ENCODE measurements around the gene CCNDBP1.
"Not testable (repeated sequence)": the region's sequence is repeated elsewhere in the genome, so short reads cannot be mapped to it uniquely, and the experiment has no call there.

CCNDBP1 gene

DNA sequence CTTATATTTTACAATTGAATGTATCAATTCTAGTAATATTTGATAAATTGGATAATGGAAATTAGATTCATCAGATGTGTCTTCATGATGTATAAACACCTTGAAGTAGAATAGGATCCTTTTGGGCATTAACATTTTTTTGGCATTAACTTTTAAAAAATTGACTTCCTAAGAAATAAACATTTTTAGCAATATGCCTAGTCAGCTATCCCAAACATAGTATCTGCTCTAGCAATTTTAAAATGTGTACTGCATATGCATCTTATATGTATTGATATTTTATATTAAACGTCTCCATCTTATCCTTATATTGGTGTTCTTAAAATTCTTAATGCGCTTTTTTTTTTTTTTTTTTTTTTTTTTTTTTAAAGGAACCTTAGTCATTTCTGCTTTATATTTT lies 8.5 kb downstream of the CCNDBP1 start:
- DNase-seq (ENCODE audit: low read depth), result no peak

DNA sequence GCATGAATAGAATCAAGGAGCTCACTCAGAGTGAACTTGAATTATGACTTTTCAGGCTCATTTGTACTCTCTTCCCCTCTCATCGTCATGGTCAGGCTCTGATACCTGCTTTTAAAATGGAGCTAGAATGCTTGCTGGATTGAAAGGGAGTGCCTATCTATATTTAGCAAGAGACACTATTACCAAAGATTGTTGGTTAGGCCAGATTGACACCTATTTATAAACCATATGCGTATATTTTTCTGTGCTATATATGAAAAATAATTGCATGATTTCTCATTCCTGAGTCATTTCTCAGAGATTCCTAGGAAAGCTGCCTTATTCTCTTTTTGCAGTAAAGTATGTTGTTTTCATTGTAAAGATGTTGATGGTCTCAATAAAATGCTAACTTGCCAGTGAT lies 9.6 kb downstream of the CCNDBP1 start:
- DNase-seq (ENCODE audit: low read depth), result no peak

DNA sequence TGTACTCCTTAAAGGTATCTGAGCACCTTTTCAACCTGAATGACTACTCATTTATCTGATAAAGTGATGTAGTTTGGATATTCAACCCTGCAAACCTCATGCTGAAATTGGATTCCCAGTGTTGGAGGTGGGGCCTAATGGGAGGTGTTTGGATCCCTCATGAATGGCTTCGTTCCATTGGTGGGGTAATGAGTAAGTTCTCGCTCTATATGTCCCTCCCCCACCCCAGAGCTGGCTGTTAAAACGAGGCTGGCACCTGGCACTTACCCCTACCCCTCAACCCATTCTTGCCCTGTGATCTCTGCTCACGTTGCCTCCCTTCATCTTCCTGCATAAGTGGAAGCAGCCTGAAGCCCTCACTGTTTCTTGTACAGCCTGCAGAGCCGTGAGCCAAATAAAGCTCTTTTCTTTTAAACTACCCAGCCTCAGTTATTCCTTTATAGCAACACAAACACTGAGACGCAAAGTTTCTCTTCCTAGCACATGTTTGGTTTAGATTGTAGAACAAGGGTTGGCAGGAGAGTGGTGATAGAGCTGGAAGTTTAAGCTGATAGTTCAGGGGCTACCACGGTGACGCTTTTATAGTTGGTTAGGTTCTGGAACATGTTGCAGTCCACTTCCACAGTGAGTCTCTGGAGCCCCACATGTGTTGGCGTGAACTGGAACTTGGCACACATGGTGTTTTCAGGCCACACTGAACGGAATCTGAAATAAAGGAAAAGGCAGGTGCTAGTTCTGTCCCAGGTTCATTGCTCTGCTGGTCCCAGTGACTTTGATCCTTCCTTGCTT lies 11.8 kb downstream of the CCNDBP1 start:
- no peak for DNase-seq (ENCODE audit: low read depth)

DNA sequence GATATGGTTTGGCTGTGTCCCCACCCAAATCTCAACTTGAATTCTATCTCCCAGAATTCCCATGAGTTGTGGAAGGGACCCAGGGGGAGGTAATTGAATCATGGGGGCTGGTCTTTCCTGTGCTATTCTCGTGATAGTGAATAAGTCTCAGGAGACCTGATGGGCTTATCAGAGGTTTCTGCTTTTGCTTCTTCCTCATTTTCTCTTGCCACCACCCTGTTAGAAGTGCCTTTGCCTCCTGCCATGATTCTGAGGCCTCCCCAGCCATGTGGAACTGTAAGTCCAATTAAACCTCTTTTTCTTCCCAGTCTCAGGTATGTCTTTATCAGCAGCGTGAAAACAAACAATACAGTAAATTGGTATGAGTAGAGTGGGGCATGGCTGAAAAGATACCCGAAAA lies 12.6 kb downstream of the CCNDBP1 start:
- DNase-seq (ENCODE audit: low read depth), result not testable (repeated sequence)

DNA sequence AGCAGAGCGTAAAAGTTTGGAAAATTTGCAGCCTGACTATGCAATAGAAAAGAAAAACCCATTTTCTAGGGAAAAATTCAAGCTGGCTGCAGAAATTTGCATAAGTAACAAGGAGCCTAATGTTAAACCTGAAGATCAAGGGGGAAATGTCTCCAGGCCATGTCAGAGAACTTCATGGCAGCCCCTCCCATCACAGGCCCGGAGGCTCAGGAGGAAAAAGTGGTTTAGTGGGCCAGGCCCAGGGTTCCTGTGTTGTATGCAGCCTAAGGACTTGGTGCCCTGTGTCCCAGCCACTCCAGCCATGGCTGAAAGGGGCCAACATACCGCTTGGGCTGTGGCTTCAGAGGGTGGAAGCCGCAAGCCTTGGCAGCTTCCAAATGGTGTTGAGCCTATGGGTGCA lies 13.4 kb downstream of the CCNDBP1 start:
- not testable (repeated sequence) for DNase-seq (ENCODE audit: low read depth)

DNA sequence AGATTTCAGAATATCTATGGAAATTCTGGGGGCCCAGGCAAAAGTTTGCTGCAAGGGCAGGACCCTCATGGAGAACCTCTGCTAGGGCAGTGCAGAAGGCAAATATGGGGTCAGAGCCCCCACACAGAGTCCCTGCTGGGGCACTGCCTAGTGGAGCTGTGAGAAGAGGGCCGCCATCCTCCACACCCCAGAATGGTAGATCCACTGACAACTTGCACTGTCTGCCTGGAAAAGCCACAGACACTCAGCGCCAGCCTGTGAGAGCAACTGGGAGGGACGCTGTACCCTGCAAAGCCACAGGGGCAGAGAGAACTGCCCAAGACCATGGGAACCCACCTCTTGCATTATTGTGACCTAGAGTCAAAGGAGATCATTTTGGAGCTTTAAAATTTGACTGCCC lies 13.8 kb downstream of the CCNDBP1 start:
- no peak for DNase-seq (ENCODE audit: low read depth)

DNA sequence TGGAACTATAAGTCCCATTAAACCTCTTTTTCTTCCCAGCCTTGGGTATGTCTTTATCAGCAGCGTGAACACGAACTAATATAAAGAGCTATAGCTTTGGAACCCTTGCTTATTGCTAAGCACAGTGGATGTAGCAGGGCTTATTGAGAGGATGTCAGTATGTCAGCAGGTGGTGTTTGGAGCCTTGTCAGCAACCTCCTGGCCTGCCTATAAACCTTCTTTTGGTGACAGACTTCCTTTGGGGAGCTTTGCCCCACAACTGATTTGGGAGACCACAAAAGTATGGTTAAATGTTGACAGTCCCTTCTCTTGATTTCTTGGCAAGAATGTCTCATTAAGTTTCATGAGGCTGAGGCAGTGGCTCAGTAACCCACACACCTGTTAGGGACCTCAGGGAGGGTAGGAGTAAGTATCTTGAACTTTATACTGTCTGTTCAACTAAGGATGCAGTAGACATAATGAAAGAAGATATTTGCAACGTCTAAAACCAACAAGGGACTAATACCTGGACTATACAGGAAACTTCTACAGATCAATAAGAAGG lies 14.8 kb downstream of the CCNDBP1 start:
- no peak for DNase-seq (ENCODE audit: low read depth)

DNA sequence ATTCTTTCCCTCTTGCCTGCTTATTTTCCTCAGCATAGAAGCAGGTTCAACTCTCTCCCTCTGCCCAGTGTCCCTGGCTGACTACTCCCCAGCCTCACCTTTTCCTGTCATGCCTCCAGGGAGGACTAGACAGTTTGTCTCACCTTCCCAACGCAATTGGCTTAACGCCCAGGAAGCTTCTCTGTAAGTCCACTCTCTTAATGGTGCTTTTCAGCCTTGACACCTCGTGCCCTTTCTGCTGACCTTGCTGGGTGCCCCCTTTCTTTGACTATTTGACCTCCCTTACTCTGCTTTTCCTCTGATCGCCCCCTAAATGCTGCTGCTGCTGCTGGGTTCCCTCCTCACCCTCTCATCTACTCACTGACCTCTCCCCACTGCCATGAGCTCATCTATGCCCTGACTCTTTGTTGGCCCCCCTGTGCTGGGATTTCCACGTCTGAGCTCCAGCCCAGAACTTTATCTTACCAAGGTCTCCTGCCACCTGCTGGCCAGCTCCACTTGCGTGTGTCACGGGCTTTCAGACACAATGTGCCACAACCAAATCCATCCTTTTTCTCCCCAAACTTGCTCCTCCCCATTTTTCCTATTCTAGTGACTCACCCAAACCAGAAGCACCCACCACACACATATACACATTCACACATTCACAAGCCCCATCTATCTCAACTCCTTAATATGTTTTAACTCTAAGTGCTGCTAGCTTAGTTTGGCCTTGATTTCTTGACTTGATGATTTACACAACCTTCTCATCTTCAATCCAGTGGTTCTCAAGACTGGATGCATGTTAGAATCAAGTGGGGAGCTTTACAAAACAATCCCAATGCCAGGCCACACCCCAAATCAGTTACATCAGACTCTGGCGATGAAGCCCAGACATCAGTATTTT lies 19.1 kb downstream of the CCNDBP1 start:
- no peak for DNase-seq (ENCODE audit: low read depth)

DNA sequence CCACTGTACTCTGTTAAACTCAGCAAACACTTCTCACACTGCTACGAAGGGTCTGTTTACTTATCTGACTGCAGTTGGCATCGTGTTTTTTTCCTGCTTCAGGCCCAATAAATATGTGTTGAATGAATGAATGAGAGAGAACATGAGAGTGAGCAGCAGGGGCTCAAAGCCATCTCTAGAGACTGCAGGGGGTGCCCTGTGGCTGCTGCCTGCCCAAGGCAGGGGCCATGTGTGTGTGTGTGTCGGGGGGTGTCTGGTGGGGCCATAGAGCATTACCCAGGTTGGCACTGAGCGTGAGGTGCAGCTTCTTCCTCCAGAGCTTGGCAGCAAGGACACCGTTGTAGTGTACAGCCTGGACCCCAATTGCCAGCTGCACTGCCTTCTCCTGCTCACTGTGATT lies 20.9 kb downstream of the CCNDBP1 start:
- DNase-seq (ENCODE audit: low read depth), result no peak

DNA sequence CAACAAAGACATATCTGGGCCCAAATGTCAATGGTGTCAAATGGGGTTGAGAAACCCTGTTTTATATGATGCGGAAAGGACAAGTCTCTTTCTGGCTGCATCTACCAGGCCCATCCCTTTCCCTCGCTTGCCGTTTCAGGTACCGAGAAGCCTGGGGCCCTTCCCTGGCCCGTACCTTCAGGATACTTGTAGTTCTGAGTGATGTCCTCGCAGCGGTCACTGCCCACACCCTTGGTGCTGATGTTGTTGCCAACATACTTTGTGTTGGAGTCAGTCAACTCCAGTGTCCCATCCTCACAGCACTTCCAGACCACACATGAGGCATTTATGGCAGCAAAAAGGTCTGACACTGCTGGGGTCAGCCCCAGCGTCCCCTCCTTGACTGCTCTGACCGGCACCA lies 21.8 kb downstream of the CCNDBP1 start:
- no peak for DNase-seq (ENCODE audit: low read depth)

DNA sequence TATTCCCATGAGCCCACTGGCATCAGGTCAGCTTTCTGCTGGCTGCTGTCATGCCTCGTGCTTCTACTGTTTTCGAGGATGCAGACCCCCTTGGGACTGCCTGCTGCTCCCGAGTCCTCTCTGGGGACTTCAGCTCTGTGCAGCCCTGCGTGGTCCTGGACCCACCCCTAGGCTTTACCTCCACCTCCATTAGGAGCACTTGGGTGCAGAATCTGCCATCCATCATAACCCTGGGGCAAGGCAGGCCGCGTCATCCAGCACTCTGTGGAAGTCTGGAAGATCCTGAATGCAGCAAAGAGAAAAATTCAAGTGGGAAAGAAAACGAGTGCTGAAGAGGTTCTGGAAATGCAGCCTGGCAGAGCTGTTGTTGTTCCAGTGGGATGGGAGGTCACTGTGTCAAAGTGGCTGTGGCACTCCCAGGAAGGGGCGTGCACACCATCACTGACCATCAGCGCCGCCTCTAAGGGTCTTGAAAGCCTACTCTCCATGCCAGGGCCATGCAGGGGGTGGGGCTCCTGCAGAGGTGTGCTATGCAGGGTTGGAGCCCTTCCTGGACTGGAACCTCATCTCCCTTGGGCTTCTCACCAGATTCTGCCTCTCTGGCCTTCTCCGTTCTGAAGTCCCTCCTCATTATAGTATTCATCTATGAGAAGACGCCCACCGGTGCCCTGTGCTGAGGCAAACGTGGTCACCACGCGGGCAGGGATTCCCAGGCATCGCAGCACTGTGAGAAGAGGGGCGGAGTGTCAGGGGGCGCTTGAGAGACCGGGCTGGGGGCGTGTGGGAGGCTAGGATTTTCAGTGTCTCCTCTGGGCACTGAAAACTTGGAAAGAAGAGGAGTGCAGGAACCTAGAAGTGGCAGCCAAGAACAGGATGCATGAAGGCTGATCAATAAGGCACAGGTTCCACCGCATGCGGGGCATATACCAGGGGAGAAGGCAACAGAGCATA lies 23.1 kb downstream of the CCNDBP1 start:
- DNase-seq (ENCODE audit: low read depth), result no peak

DNA sequence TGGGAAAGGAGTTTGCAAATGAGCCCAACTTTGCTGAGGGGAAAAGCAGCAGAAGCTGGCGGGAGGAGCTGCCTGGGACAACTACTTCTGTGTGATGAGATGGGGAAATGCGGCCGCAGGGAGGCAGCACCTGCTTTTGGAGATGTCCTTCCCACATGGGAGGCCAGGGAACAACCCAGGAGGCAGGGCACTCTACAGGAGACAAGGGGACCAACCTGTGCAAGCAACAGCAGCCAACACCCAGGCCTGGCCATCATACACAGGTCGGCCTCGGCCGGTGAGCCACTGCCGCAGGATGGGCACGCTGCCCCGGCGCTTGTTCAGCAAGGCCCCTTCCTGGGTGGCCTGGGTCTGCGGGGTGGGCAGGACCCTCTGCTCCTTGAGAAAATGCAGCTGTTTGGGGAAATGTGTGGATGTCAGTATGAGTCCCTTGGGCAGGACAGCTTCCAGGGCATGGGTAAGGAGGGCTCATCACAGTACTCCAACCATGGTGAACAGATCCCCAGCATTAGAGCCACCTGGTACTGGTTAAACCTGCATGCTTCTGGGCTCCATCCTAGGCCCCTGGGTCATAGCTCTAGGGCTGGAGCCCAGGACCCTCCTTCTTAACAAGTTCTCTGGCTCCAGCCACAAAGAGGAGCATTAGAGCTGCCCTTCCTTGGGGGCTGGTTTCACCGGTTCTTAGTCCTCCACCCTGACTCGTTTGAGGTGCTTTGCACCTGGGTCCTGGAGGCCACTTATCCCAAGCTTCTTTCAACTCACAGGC lies 24.0 kb downstream of the CCNDBP1 start:
- DNase-seq (ENCODE audit: low read depth), result no peak

DNA sequence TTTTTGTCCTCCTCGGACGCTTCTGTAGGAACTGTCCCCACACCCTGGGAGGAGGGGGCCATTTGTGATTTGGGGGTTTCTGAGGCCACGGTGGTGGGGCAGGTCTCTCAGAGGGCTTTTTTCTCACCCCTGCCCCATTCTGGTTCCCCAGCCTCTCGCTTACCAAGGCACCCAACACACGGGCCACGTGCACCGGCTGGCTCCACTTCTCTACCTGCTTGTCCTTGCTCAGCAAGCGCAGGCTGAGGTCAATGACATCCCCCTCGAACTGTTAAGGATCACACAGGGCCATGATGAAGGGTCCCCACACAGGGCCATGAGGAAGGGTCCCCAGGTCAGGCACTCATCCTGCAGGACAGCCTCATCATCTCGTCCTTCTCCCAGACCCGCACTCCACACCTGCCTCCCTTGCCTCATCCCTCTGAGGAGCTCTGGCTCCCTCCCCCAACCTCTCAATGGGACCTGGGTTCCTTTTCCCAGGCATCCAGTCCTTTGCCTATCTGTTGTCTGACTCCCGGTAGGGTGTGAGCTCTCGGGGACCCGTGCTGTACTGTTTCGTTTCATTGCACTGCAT lies 25.1 kb downstream of the CCNDBP1 start:
- no peak for DNase-seq (ENCODE audit: low read depth)

DNA sequence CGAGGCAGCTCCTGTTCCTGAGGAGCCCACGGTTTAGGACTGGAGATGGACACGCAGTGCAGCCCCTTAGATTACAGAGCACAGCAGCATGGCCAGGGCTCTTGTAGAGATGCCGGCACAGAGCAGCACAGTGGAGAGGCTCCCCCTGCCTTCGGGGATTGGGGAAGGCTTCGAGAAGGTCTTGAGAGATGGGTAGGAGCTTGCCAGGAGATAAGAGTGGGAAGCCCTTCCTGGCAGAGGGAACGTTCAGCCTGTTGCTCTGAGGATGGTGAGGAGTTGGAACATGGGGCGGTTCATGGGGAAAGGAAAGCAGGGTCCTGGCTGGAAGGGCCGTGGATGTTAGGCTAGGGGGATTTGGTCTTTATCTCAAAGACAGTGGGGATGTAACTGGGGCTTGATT lies 25.6 kb downstream of the CCNDBP1 start:
- DNase-seq (ENCODE audit: low read depth), result no peak

DNA sequence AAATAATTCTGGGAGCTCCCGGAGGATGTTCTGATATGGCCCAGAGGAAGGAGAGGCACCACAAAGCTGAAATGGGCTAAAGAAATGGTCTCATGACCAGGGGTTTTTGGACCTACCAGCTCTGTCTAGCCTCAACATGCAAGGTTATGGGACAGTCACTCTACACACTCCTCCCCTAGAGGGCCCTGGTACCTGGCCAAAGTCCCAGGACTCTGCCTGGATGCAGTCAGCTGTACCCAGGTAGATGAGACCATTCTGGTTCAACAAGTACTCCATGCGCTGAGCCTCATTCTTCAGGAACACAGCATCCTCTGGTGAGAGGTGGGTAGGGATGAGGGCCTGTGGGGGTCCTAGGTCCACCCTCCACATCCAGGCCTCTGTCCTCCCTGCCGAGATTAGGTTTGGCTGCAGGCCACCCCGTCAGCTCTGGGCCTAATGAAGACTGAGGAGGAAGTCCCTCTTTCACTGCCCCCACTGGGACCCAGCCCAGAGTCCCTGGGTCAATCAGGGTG lies 26.1 kb downstream of the CCNDBP1 start:
- no peak for DNase-seq (ENCODE audit: low read depth)

DNA sequence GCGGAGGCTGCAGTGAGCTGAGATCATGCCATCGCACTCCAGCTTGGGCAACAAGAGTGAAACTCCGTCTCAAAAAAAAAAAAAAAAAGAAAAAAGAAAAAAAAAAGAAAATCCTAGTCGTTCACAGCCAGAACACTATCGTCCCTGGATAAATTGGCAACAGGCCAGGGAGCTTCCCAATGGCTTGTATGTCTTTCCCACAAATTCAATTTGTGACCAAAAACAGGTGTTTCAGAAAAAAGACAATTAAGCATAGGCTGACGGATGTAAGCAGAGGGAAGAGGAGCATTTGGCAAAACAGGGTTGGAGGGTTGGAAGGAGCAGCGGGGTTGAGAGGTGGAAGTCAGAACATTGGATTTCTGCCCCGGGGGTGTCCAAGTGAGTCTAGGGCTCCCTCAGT lies 27.1 kb downstream of the CCNDBP1 start:
- no peak for DNase-seq (ENCODE audit: low read depth)

DNA sequence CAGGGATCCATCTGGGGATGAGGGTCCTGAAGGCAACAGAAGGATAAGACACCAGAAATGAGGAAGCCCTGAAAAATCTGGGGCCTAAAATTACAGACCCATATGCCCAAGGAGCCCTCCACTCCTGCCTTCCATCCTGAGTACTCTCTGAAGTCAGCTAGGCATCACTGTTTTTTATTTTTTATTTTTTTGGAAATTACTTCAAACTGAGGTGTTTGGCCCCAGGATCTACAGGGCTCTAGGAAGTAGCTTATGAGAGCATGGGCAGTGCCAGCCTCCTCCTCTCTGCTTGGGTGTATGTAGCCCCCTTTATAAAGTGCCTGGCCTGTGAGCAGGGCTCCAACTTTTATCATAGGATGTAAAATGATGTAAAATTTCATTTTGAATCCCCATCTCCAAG lies 27.7 kb downstream of the CCNDBP1 start:
- DNase-seq (ENCODE audit: low read depth), result no peak

DNA sequence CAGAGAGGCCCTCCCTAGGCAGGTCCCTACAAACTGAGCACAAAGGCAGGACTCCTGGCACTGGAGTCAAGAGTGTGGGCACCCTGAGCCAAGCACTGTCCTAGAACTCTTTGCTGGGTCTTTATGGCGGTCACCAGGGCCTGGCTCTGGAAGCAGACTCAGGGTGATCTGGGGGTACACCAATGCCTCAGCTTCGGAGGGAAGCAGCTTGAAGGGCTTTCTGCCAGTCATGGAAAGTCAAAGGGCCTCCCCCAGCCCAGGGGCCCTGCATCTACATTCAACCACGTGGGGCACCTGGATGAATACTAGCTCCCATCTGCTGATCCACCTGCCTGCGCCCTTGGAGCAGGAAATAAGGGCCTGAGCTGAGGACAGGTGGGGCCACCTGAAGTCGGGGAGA lies 28.3 kb downstream of the CCNDBP1 start:
- no peak for DNase-seq (ENCODE audit: low read depth)

DNA sequence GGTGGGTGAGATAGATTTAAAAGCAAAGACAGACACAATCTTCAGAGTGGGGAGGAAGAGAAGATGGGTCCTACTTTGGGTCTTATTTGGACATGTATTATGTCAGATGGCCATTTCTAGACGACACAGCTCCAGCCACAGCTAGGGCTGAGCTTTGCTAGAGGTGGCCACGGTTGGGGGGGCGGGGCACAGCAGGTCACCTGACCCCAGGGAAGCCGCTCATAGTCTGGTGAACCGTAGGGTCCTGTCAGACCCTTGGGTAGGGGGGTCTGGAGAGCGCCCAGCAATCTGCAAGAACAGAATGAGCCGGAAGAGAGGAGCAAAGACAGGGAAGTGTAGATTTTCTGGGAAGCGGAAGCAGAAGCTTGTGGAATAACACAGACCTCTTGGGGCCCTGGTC lies 29.0 kb downstream of the CCNDBP1 start:
- no peak for DNase-seq (ENCODE audit: low read depth)

DNA sequence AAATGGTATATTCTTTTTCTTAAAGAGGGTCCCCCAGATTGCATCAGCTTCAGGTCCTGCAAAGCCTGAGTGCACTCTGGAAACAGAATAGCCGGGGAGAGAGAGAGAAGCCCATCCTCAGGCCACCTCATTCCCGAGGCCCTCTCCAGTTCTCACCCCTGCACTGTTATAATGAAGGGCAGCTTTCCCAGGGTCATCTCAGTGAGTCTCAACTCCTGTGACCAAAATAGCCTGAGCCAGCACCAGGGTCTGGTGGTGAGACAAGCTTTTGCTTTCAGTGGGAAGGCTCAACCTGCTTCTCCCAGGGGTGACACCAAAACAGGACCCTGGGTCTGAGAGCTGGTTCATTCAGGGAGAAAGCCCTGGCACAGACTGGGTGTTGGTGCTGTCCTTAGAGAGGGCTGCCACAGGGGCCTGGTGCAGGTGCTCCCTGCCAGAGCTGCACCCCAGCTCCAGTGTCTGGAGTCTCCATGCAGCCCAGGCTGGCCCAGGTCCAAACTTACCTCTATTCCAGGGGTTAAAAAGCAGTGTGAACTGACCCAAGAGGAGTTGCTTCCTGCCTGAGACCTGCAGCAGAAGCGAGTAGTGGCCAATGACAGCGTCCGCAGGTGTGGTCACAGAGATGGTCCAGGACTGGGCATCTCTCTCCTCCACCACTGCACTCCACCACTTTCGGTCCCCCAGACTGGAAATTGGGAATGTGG lies 29.5 kb downstream of the CCNDBP1 start:
- no peak for DNase-seq (ENCODE audit: low read depth)
